Esophagus mucosa (tissue), 1 donor: Measurements from ENCODE around the gene KRT83. TPM values are rescaled to one million over a fixed set of nuclear protein-coding genes. Genes with fewer than 3 reads are reported as not detected.

Experiments used
- ATAC-seq: fragments of 200-7000 bp; cut with Tn5 transposase; one replicate; pipeline ENCODE4 v1.9.1; 2020
- total RNA-seq: library from RNA; stranded (reverse); gene quantifications from one replicate; pipeline ENCODE4 v1.2.4, GENCODE V29; 2023
- donor health status: DM: yes; HTN: yes; CAD: no.

The KRT83 gene
- total RNA-seq, 1 donor from 2014 or later: not detected

GRCh38 chr12:52285172-52285745 is 35.9 kb downstream of the KRT83 start:
- no peak for ATAC-seq

- ATAC-seq: no peak
Measured at GRCh38 chr12:52284562-52285171, 36.5 kb downstream of the KRT83 start.

GRCh38 chr12:52280796-52281560 is 40.2 kb downstream of the KRT83 start:
- peak; percentile 53 for ATAC-seq

- peak; percentile 93 for ATAC-seq
Measured at GRCh38 chr12:52280319-52280795, 40.8 kb downstream of the KRT83 start.

- no peak for ATAC-seq
Measured at GRCh38 chr12:52279422-52280318, 41.5 kb downstream of the KRT83 start.

GRCh38 chr12:52278575-52279421 is 42.4 kb downstream of the KRT83 start:
- ATAC-seq: peak; percentile 69

- no peak for ATAC-seq
Measured at GRCh38 chr12:52277486-52278245, 43.5 kb downstream of the KRT83 start.

GRCh38 chr12:52275686-52276085 is 45.5 kb downstream of the KRT83 start:
- no peak for ATAC-seq

- no peak for ATAC-seq
Measured at GRCh38 chr12:52274521-52275120, 46.6 kb downstream of the KRT83 start, which contains the start of gene KRT86. TSS of gene KRT86 (plus strand) at chr12:52274645. CDS start at chr12:52301917, 27,272 bp downstream.

- no peak for ATAC-seq
Measured at GRCh38 chr12:52271158-52271557, 50.0 kb downstream of the KRT83 start.

- ATAC-seq: peak; percentile 15
Measured at GRCh38 chr12:52270541-52271070, 50.6 kb downstream of the KRT83 start.

- no peak for ATAC-seq
Measured at GRCh38 chr12:52268212-52268611, 53.0 kb downstream of the KRT83 start.

- no peak for ATAC-seq
Measured at GRCh38 chr12:52267699-52268098, 53.5 kb downstream of the KRT83 start.

GRCh38 chr12:52267266-52267665 is 53.9 kb downstream of the KRT83 start:
- ATAC-seq: no peak

- no peak for ATAC-seq
Measured at GRCh38 chr12:52266514-52266913, 54.7 kb downstream of the KRT83 start.

- no peak for ATAC-seq
Measured at GRCh38 chr12:52264435-52264825, 56.8 kb downstream of the KRT83 start.
